Neural progenitor cell (in vitro differentiated cells): ENCODE measurements around the gene B3GALT5. TPM values are rescaled to one million over a fixed set of nuclear protein-coding genes. Genes with fewer than 3 reads are reported as not detected.

Source experiments
- DNase-seq: peaks from one replicate; pipeline ENCODE4 v3.0.0-alpha.2; 2016; ENCODE audit warnings: low spot score
- H2AFZ ChIP-seq: fragments of 200-600 bp; sonication (generic); replicated peaks from 2 replicates; pipeline ENCODE4 v1.6.1; 2016; ENCODE audit warnings: antibody characterized with exemption
- H3F3A ChIP-seq: fragments of 200-600 bp; sonication (generic); 2 replicates; pipeline ENCODE4 v1.6.1; 2016; ENCODE audit warnings: antibody characterized with exemption, low read depth
- H3K27ac ChIP-seq: fragments of 200-600 bp; sonication (generic); 2 replicates; pipeline ENCODE4 v1.5.1; 2016; ENCODE audit warnings: mild to moderate bottlenecking
- H3K27me3 ChIP-seq: fragments of 200-600 bp; sonication (generic); 2 replicates; pipeline ENCODE4 v1.6.1; 2016; ENCODE audit warnings: mild to moderate bottlenecking, moderate library complexity
- H3K36me3 ChIP-seq: fragments of 200-600 bp; sonication (generic); 2 replicates; pipeline ENCODE4 v1.5.1; 2016
- H3K4me1 ChIP-seq: fragments of 200-600 bp; sonication (generic); 2 replicates; pipeline ENCODE4 v1.6.1; 2016; ENCODE audit warnings: mixed run types
- H3K4me2 ChIP-seq: fragments of 200-600 bp; sonication (generic); 2 replicates; pipeline ENCODE4 v1.6.1; 2016
- H3K4me3 ChIP-seq: fragments of 200-600 bp; sonication (generic); 2 replicates; pipeline ENCODE4 v1.5.1; 2016
- H3K79me2 ChIP-seq: fragments of 200-600 bp; sonication (generic); 2 replicates; pipeline ENCODE4 v1.6.1; 2016; ENCODE audit warnings: low read depth
- H3K9ac ChIP-seq: fragments of 200-600 bp; sonication (generic); 2 replicates; pipeline ENCODE4 v1.6.1; 2016
- H3K9me3 ChIP-seq: fragments of 200-600 bp; sonication (generic); 2 replicates; pipeline ENCODE4 v1.5.1; 2016; ENCODE audit warnings: low read depth
- H4K20me1 ChIP-seq: fragments of 200-600 bp; sonication (generic); 2 replicates; pipeline ENCODE4 v1.6.1; 2016; ENCODE audit warnings: low read depth
- H3K27ac Mint-ChIP-seq: 3 replicates; pipeline ENCODE4 v1.8.0; 2021; ENCODE audit warnings: mixed read lengths
- H3K27me3 Mint-ChIP-seq: 2 replicates; pipeline ENCODE4 v1.8.0; 2022; ENCODE audit warnings: low read depth, mild to moderate bottlenecking, inconsistent platforms, moderate library complexity, mixed read lengths; ENCODE audit not compliant: insufficient read depth
- H3K36me3 Mint-ChIP-seq: 3 replicates; pipeline ENCODE4 v1.8.0; 2021; ENCODE audit warnings: mixed read lengths
- H3K4me1 Mint-ChIP-seq: 3 replicates; pipeline ENCODE4 v1.8.0; 2021; ENCODE audit warnings: mixed read lengths
- H3K4me3 Mint-ChIP-seq: 3 replicates; pipeline ENCODE4 v1.8.0; 2021; ENCODE audit warnings: mild to moderate bottlenecking, moderate library complexity, mixed read lengths
- H3K9me3 Mint-ChIP-seq: 3 replicates; pipeline ENCODE4 v1.8.0; 2020; ENCODE audit warnings: mixed read lengths
- CTCF ChIP-seq: fragments of 200-600 bp; sonication (generic); IDR thresholded peaks from 2 replicates; pipeline ENCODE4 v1.5.1; 2017; ENCODE audit warnings: antibody characterized with exemption, mild to moderate bottlenecking
- EZH2 ChIP-seq: fragments of 200-600 bp; sonication (generic); IDR thresholded peaks from 2 replicates; pipeline ENCODE4 v1.6.1; 2017; ENCODE audit warnings: antibody characterized with exemption, mild to moderate bottlenecking, moderate library complexity
- EZH2phosphoT487 ChIP-seq: fragments of 200-600 bp; sonication (generic); IDR thresholded peaks from 2 replicates; pipeline ENCODE4 v1.6.1; 2017; ENCODE audit warnings: antibody characterized with exemption
- total RNA-seq: library from RNA; depleted of rRNA; stranded (reverse); fragments of >200 nt; gene quantifications from 2 replicates; pipeline ENCODE4 v1.2.3, GENCODE V29; 2015; ENCODE audit warnings: low replicate concordance

Gene B3GALT5
- total RNA-seq, 1 donor from 2014 or later = 1.3 TPM

GRCh38 chr21:39638281-39638680 lies 25.5 kb downstream of the B3GALT5 start:
- H3K27ac Mint-ChIP-seq = no peak overlapping the region
- H3K79me2 ChIP-seq = no peaks in the 10 kb centered on the region

GRCh38 chr21:39640754-39641153 lies 28.0 kb downstream of the B3GALT5 start:
- H3K79me2 ChIP-seq = no peaks in the 10 kb centered on the region
- peaks cover 41% of the 10 kb centered on the region for H3K4me1 ChIP-seq

More at GRCh38 chr21:39638281-39638680, 25.5 kb downstream of the B3GALT5 start:
- peaks cover 2% of the 10 kb centered on the region for H3K36me3 Mint-ChIP-seq
- Histone ChIP-seq H3K4me2 (peak overlapping the region; percentile 39), H3F3A (peaks cover 28% of the 10 kb centered on the region), H2AFZ (no peak overlapping the region), H3K27ac (no peak overlapping the region), H3K36me3 (no peaks in the 10 kb centered on the region), H3K4me1 (peaks cover 28% of the 10 kb centered on the region), H3K9ac (no peak overlapping the region), H3K4me3 (no peak overlapping the region), H3K27me3 (no peaks in the 10 kb centered on the region), H4K20me1 (no peaks in the 10 kb centered on the region), H3K9me3 (no peaks in the 10 kb centered on the region)
- H3K27me3 Mint-ChIP-seq = peaks cover 4% of the 10 kb centered on the region
- peaks cover 3% of the 10 kb centered on the region for H3K9me3 Mint-ChIP-seq
- TF ChIP-seq CTCF (no peak), EZH2 (no peak), EZH2phosphoT487 (no peak)
- H3K4me1 Mint-ChIP-seq = peaks cover 34% of the 10 kb centered on the region
- no peak overlapping the region for H3K4me3 Mint-ChIP-seq
- DNase-seq = no peak

GRCh38 chr21:39641827-39642450 lies 29.2 kb downstream of the B3GALT5 start:
- H3K4me3 Mint-ChIP-seq = no peak overlapping the region
- no peak overlapping the region for H3K27ac Mint-ChIP-seq
- no peak for DNase-seq

More at GRCh38 chr21:39640754-39641153, 28.0 kb downstream of the B3GALT5 start:
- Mint-ChIP-seq H3K4me3 (no peak overlapping the region), H3K36me3 (no peaks in the 10 kb centered on the region), H3K9me3 (no peaks in the 10 kb centered on the region), H3K27ac (no peak overlapping the region), H3K27me3 (peaks cover 11% of the 10 kb centered on the region), H3K4me1 (peaks cover 37% of the 10 kb centered on the region)
- H2AFZ ChIP-seq = no peak overlapping the region
- H3K9ac ChIP-seq = no peak overlapping the region
- no peak overlapping the region for H3K27ac ChIP-seq
- H3F3A ChIP-seq = peaks cover 29% of the 10 kb centered on the region
- TF ChIP-seq EZH2phosphoT487 (no peak), EZH2 (no peak), CTCF (no peak)
- H3K9me3 ChIP-seq = no peaks in the 10 kb centered on the region
- no peak overlapping the region for H3K4me3 ChIP-seq
- H3K36me3 ChIP-seq = no peaks in the 10 kb centered on the region
- no peak for DNase-seq
- no peak overlapping the region for H3K4me2 ChIP-seq
- H3K27me3 ChIP-seq = no peaks in the 10 kb centered on the region
- no peaks in the 10 kb centered on the region for H4K20me1 ChIP-seq

More at GRCh38 chr21:39641827-39642450, 29.2 kb downstream of the B3GALT5 start:
- H3K36me3 Mint-ChIP-seq = peaks cover 3% of the 10 kb centered on the region
- peaks cover 30% of the 10 kb centered on the region for H3K4me1 Mint-ChIP-seq
- H3K27me3 ChIP-seq = no peaks in the 10 kb centered on the region
- no peaks in the 10 kb centered on the region for H3K79me2 ChIP-seq
- H3K9me3 Mint-ChIP-seq = peaks cover 2% of the 10 kb centered on the region
- H2AFZ ChIP-seq = no peak overlapping the region
- H3F3A ChIP-seq = peaks cover 24% of the 10 kb centered on the region
- no peaks in the 10 kb centered on the region for H3K9me3 ChIP-seq
- H3K4me1 ChIP-seq = peaks cover 41% of the 10 kb centered on the region
- H3K4me3 ChIP-seq = no peak overlapping the region
- H3K27me3 Mint-ChIP-seq = peaks cover 9% of the 10 kb centered on the region
- no peak for TF ChIP-seq EZH2
- TF ChIP-seq CTCF = no peak
- TF ChIP-seq EZH2phosphoT487 = no peak
- no peak overlapping the region for H3K4me2 ChIP-seq
- no peak overlapping the region for H3K27ac ChIP-seq
- no peaks in the 10 kb centered on the region for H4K20me1 ChIP-seq
- H3K9ac ChIP-seq = no peak overlapping the region
- H3K36me3 ChIP-seq = no peaks in the 10 kb centered on the region
